K562 (cell line): ENCODE measurements around the gene TBC1D25. TPM values are rescaled to one million over a fixed set of nuclear protein-coding genes. Genes with fewer than 3 reads are reported as not detected.

ENCODE experiments used
- ADNP ChIP-seq: fragments of 200-800 bp; sonication (Bioruptor generic); IDR thresholded peaks from 2 replicates; pipeline ENCODE4 v1.6.1; 2016; ENCODE audit warnings: missing genetic modification characterization, missing compliant biosample characterization
- ATF3 ChIP-seq, 2 experiments: fragments of 450-650 bp in 1 of 2; sonication (generic) in 1 of 2; formaldehyde crosslinking in 1 of 2; IDR thresholded peaks in 1 of 2; conservative IDR thresholded peaks in 1 of 2; 2 replicates each; pipeline versions ENCODE4 v1.6.1 to v1.8.1; 2016 to 2023; ENCODE audit warnings: mild to moderate bottlenecking in 2 of 2, moderate library complexity in 2 of 2, inconsistent platforms in 1 of 2, missing genetic modification reagents in 1 of 2
- BMI1 ChIP-seq: fragments of 150-350 bp; IDR thresholded peaks from 2 replicates; pipeline ENCODE4 v1.6.1; 2014; ENCODE audit warnings: low read length
- CHCHD3 ChIP-seq: fragments of 250-450 bp; sonication (Bioruptor Pico); IDR thresholded peaks from 2 replicates; pipeline ENCODE4 v2.1.2; 2022; ENCODE audit warnings: mild to moderate bottlenecking
- DIDO1 ChIP-seq: fragments of 450-650 bp; IDR thresholded peaks from 2 replicates; pipeline ENCODE4 v1.6.1; 2016; ENCODE audit warnings: low read depth, missing biosample characterization, missing genetic modification characterization
- FOXK1 ChIP-seq: sonication (generic); formaldehyde crosslinking; IDR thresholded peaks from 2 replicates; pipeline ENCODE4 v1.8.0; 2022; ENCODE audit warnings: missing genetic modification reagents, mild to moderate bottlenecking, borderline replicate concordance
- NR2C1 ChIP-seq, 2 experiments: fragments of 450-650 bp; IDR thresholded peaks; 2 replicates each; pipeline ENCODE4 v1.6.1; 2017; ENCODE audit warnings: mild to moderate bottlenecking in 2 of 2, antibody characterized with exemption in 1 of 2, inconsistent platforms in 1 of 2, missing compliant biosample characterization in 1 of 2, missing genetic modification characterization in 1 of 2
- OTX1 ChIP-seq: fragments of 450-650 bp; formaldehyde crosslinking; IDR thresholded peaks from 2 replicates; pipeline ENCODE4 v1.4.0; 2022; ENCODE audit warnings: mild to moderate bottlenecking
- PHF8 ChIP-seq: fragments of 200-600 bp; sonication (generic); IDR thresholded peaks from 2 replicates; pipeline ENCODE4 v1.6.1; 2012; ENCODE audit warnings: mixed run types, mild to moderate bottlenecking, inconsistent platforms, low read length, moderate library complexity, borderline replicate concordance
- PTBP1 ChIP-seq: fragments of 200-400 bp; formaldehyde crosslinking; IDR thresholded peaks from 2 replicates; pipeline ENCODE4 v1.6.1; 2017; ENCODE audit warnings: low read depth, low read length
- PURB ChIP-seq: sonication (generic); formaldehyde crosslinking; IDR thresholded peaks from 2 replicates; pipeline ENCODE4 v1.9.0; 2021; ENCODE audit warnings: low read depth, mild to moderate bottlenecking, missing genetic modification reagents
- SNRNP70 ChIP-seq: fragments of 200-400 bp; formaldehyde crosslinking; optimal IDR thresholded peaks from 2 replicates; pipeline ENCODE3; 2017; ENCODE audit warnings: low read depth, low read length
- TBL1XR1 ChIP-seq, 2 experiments: IDR thresholded peaks; 2 replicates each; pipeline ENCODE4 v1.6.1; 2012; ENCODE audit warnings: improper control_type of control experiment in 2 of 2, low read length in 2 of 2, mild to moderate bottlenecking in 1 of 2
- TCF7 ChIP-seq: sonication (generic); IDR thresholded peaks from 2 replicates; pipeline ENCODE4 v1.6.1; 2016; ENCODE audit warnings: antibody characterized with exemption, borderline replicate concordance
- USF2 ChIP-seq: sonication (generic); formaldehyde crosslinking; IDR thresholded peaks from 2 replicates; pipeline ENCODE4 v1.5.0; 2020; ENCODE audit warnings: missing genetic modification reagents
- ZNF280A ChIP-seq: fragments of 450-650 bp; IDR thresholded peaks from 2 replicates; pipeline ENCODE4 v1.6.1; 2018; ENCODE audit warnings: mild to moderate bottlenecking, low read depth; ENCODE audit not compliant: partially characterized antibody
- ZNF655 ChIP-seq: fragments of 250-450 bp; sonication (Bioruptor Pico); IDR thresholded peaks from 2 replicates; pipeline ENCODE4 v1.5.0; 2021
- ZNF696 ChIP-seq: fragments of 250-450 bp; sonication (Bioruptor Pico); conservative IDR thresholded peaks from 2 replicates; pipeline ENCODE4 v1.4.0; 2020; ENCODE audit warnings: mild to moderate bottlenecking, moderate library complexity
- polyA plus RNA-seq, 8 experiments: library from polyadenylated mRNA; depleted of rRNA in 4 of 8; stranded (reverse) in 5 of 8; unstranded in 3 of 8; fragments of >200 nt; fragmentation: Nextera tagmentation in 2 of 8; fragmentation: Illumina TruSeq in 1 of 8; extraction: Ambion mirVana in 2 of 8; extraction: Trizol in 1 of 8; gene quantifications; 2 replicates each; pipeline versions ENCODE4 v1.2.1 to v1.2.3, GENCODE V29; 2011 to 2014; ENCODE audit warnings: inconsistent platforms in 1 of 8, missing spikeins in 1 of 8
- total RNA-seq, 7 experiments: library from RNA; depleted of rRNA in 6 of 7; stranded (reverse); fragments of >200 nt in 6 of 7; fragmentation: Illumina TruSeq in 2 of 7; extraction: Trizol in 2 of 7; gene quantifications; 2 replicates each; pipeline versions ENCODE4 v1.2.1 to v1.2.3, GENCODE V29; 2011 to 2021; ENCODE audit warnings: low replicate concordance in 1 of 7
- TF ChIP-seq, protein P1 (sequence below), 2 experiments: fragments of 450-650 bp; conservative IDR thresholded peaks; 2 replicates each; pipeline ENCODE4 v1.6.1; 2017; ENCODE audit warnings: mild to moderate bottlenecking in 2 of 2, moderate library complexity in 2 of 2

The TBC1D25 gene
- total and polyA plus RNA-seq, 9 of the 15 experiments (the other 6 are each of a cell fraction or from before 2014, with no cell fraction given): 0.62 to 10.6 (median 3.9) TPM

GRCh38 chrX:48521353-48522243 lies 17.9 kb upstream of the TBC1D25 start, which contains the start of gene EBP (continued):
- peak; percentile 83 for TF ChIP-seq USF2
- no peak for TF ChIP-seq PTBP1
- no peak for TF ChIP-seq CHCHD3
- TF ChIP-seq NR2C1 (IDR thresholded peaks at IDR 0.05): no peak
- no peak for TF ChIP-seq NR2C1 (tag; IDR thresholded peaks at IDR 0.05)
- no peak for TF ChIP-seq ZNF655 (CRISPR knock-in tag)
- TF ChIP-seq TBL1XR1 (IDR thresholded peaks at IDR 0.05; ENCODE audit: low read length in 2 of 2): no peak
- no peak for TF ChIP-seq TCF7
- TF ChIP-seq OTX1: no peak
- TF ChIP-seq ZNF696 (CRISPR knock-in tag): no peak
- TF ChIP-seq FOXK1: no peak
- no peak for TF ChIP-seq ZNF280A
- TF ChIP-seq, protein P1, sequence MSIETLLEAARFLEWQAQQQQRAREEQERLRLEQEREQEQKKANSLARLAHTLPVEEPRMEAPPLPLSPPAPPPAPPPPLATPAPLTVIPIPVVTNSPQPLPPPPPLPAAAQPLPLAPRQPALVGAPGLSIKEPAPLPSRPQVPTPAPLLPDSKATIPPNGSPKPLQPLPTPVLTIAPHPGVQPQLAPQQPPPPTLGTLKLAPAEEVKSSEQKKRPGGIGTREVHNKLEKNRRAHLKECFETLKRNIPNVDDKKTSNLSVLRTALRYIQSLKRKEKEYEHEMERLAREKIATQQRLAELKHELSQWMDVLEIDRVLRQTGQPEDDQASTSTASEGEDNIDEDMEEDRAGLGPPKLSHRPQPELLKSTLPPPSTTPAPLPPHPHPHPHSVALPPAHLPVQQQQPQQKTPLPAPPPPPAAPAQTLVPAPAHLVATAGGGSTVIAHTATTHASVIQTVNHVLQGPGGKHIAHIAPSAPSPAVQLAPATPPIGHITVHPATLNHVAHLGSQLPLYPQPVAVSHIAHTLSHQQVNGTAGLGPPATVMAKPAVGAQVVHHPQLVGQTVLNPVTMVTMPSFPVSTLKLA (conservative IDR thresholded peaks at IDR 0.05): peak in 1 of 2 experiments; percentile 64; a peak in 2 of 4 replicates
- TF ChIP-seq PURB (CRISPR knock-in tag): no peak
- no peak for TF ChIP-seq ADNP (tag)
- TF ChIP-seq PHF8: peak; percentile 42; the same call in 1 of the 2 replicates
- TF ChIP-seq SNRNP70: no peak
- no peak for TF ChIP-seq ATF3 (IDR thresholded peaks at IDR 0.05)
- TF ChIP-seq ATF3 (CRISPR knock-in tag; conservative IDR thresholded peaks at IDR 0.05): no peak
- TF ChIP-seq DIDO1: no peak
- TF ChIP-seq BMI1: no peak
